ENCODE results near the gene SLC48A1.

The SLC48A1 gene

DNA sequence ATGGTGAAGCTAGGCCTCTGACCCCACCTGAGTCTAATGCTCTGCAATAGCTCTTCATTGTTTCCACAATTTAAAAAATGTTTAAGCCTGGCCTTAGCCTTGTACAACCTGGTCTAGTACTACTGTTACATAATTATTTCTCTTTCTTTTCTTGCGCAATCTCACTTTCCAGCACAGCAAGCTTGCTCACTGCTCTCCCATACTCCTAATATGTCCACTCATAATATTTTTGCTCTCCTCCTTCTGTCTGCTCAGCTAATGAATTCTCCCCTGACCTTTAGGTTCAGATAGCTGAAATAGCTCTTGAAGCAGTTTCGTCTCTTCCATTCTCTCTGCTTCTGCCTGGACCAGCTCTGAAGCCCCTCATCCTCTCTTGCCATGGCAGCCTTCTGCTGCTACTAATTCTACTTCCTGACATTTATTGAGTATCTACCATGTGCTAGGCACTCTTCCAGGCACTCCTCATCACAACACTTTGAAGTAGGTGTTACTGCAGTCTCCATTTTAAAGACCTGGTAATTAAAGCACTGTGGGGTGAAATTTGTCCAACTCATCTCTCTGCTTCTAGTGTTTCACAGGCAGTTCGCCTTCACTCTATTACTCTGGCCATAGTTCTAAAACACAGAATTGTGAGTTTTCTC lies 2.8 kb upstream of the SLC48A1 start:
- H3K4me3 ChIP-seq (ENCODE audit: low read depth, low read length), result no peak overlapping the region
- TF ChIP-seq, protein P1, sequence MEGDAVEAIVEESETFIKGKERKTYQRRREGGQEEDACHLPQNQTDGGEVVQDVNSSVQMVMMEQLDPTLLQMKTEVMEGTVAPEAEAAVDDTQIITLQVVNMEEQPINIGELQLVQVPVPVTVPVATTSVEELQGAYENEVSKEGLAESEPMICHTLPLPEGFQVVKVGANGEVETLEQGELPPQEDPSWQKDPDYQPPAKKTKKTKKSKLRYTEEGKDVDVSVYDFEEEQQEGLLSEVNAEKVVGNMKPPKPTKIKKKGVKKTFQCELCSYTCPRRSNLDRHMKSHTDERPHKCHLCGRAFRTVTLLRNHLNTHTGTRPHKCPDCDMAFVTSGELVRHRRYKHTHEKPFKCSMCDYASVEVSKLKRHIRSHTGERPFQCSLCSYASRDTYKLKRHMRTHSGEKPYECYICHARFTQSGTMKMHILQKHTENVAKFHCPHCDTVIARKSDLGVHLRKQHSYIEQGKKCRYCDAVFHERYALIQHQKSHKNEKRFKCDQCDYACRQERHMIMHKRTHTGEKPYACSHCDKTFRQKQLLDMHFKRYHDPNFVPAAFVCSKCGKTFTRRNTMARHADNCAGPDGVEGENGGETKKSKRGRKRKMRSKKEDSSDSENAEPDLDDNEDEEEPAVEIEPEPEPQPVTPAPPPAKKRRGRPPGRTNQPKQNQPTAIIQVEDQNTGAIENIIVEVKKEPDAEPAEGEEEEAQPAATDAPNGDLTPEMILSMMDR (IDR thresholded peaks at IDR 0.05; ENCODE audit: low read depth, low read length), result no peak
- no peak for DNase-seq (ENCODE audit: low read depth, low spot score)
- in situ Hi-C loops (cut with HindIII; ENCODE audit: low sequenced_read_pairs), result no loop called here

- TF ChIP-seq, protein P1 (IDR thresholded peaks at IDR 0.05; ENCODE audit: low read depth, low read length), result no peak
- in situ Hi-C loops (cut with HindIII; ENCODE audit: low sequenced_read_pairs), result no loop called here
These were observed 1.7 kb upstream of the SLC48A1 start for GRCh38 chr12:47771304-47771703.

DNA sequence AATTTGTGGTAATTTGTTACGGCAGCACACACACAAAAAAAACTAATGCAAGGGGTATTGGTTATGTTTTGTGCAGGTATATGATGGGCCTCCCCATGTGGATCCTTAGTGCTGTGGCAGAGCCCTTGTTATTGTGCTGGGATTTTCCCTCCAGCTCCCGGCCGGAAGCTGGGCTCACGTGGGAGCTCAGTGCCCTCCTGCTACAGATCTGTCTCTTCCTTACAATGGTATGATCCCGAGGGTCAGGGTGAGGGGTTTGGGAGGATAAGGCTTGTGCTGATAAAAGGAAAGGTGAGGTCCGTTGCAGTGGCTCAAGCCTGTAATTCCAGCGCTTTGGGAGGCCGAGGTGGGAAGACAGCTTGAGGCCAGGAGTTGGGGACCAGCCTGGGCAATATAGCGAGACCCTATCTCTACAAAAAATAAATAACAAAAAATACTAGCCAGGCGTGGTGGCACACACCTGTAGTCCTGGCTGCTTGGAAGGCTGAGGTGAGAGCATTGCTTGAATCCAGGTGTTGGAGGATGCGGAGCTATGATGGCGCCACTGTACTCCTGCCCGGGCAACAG lies 861 bp upstream of the SLC48A1 start:
- no peak overlapping the region for H3K4me3 ChIP-seq (ENCODE audit: low read depth, low read length)
- DNase-seq (ENCODE audit: low read depth, low spot score), result no peak
- TF ChIP-seq, protein P1 (IDR thresholded peaks at IDR 0.05; ENCODE audit: low read depth, low read length), result no peak
- in situ Hi-C loops (cut with HindIII; ENCODE audit: low sequenced_read_pairs), result no loop called here

More at GRCh38 chr12:47771304-47771703, 1.7 kb upstream of the SLC48A1 start:
- H3K4me3 ChIP-seq (ENCODE audit: low read depth, low read length), result no peak overlapping the region
- DNase-seq (ENCODE audit: low read depth, low spot score), result no peak

DNA sequence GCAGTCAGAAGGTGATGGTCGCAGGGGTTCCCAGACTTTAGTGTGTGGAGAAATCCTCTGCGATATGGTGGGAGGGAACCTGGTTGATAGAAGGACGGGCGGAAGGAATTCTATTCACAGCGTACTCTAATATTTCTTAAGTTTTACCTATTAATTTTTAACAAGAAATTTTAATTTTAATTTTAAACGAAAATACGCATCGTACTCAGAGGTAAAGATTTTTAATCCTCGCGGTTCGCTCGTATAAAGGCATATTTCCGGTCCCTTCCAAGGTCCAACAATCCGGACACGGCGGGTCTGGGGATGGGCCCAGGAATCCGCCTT lies 338 bp upstream of the SLC48A1 start:
- in situ Hi-C loops (cut with HindIII; ENCODE audit: low sequenced_read_pairs), result no loop called here
- no peak for DNase-seq (ENCODE audit: low read depth, low spot score)
- peak overlapping the region; percentile 47 for H3K4me3 ChIP-seq (ENCODE audit: low read depth, low read length)
- TF ChIP-seq, protein P1 (IDR thresholded peaks at IDR 0.05; ENCODE audit: low read depth, low read length), result no peak

- DNase-seq (ENCODE audit: low read depth, low spot score), result no peak
- in situ Hi-C loops (cut with HindIII; ENCODE audit: low sequenced_read_pairs), result no loop called here
- TF ChIP-seq, protein P1 (IDR thresholded peaks at IDR 0.05; ENCODE audit: low read depth, low read length), result no peak
- peak overlapping the region; percentile 51 for H3K4me3 ChIP-seq (ENCODE audit: low read depth, low read length)
These were observed 981 bp downstream of the SLC48A1 start for GRCh38 chr12:47773858-47774580.

DNA sequence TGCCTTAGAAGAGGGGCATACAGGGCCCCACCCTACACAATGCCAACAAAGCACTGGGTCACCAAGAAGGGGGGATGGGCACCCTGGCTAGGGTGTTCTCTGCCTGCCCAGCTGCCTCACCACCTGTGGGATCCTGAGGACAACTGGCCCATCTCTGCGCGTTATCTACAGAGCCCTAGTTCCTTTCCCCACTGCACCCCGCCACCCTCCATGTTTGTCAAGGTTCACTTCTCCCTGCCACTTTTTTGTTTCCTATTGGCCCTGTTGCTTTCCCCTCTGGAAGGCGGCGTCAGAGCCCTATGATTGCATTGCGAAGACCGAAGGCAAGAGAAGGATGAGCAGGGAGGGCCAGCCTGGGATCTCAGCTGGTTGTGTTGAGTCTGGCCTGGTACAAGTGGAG lies 1.6 kb downstream of the SLC48A1 start:
- no peak for DNase-seq (ENCODE audit: low read depth, low spot score)

More for the DNA sequence above, 1.6 kb downstream of the SLC48A1 start:
- in situ Hi-C loops (cut with HindIII; ENCODE audit: low sequenced_read_pairs), result no loop called here
- TF ChIP-seq, protein P1 (IDR thresholded peaks at IDR 0.05; ENCODE audit: low read depth, low read length), result no peak
- H3K4me3 ChIP-seq (ENCODE audit: low read depth, low read length), result no peak overlapping the region

Measured in astrocyte of the spinal cord (primary cell).